GM19025 (cell line): ENCODE results near the gene CENPP.

Source experiments
- ATAC-seq: cut with Tn5 transposase; IDR thresholded peaks from one replicate; pipeline ENCODE4 v1.9.1; 2021; ENCODE audit warnings: mild to moderate bottlenecking, low read depth, moderate library complexity; ENCODE audit not compliant: unreplicated experiment

CENPP gene

DNA sequence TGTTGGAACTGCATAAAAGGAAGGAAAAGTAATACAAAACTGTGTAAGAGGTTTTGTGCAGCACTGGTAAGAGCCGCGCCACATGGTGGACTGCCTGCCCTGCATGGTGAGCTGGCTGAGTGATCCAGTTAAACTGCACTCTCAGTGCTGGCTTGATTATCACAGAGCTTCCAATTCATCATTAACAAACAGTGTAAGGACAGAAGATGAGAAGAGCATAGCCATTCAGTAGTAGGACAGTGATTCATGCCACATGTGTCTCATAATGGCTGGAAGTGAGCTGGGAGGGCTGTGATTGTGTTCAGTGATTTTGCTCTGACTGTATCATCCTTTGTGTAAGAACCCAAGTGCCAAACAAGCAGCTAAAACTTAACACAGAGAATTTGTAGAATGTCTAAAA lies 142.5 kb downstream of the CENPP start:
- ATAC-seq, result no peak

DNA sequence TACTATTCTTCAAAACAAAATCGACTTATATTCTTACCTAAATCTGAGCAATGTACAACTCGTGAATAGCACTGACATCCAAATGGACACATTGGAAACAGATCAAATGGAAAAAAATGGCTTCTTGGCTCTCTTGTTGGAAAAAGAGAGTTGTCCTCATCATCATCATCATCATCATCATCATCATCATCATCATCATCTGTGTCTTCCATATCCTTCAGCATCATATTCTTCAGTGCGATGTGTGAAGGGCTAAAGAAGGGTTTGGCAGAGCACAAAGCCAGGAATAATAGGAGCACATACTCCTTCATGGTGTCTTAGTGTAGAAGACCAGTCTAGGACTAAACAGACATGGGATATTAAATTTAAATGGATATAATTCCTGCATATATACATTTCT lies 148.8 kb downstream of the CENPP start:
- no peak for ATAC-seq

GRCh38 chr9:92476962-92477361 lies 151.2 kb downstream of the CENPP start:
- ATAC-seq, result peak; percentile 49

DNA sequence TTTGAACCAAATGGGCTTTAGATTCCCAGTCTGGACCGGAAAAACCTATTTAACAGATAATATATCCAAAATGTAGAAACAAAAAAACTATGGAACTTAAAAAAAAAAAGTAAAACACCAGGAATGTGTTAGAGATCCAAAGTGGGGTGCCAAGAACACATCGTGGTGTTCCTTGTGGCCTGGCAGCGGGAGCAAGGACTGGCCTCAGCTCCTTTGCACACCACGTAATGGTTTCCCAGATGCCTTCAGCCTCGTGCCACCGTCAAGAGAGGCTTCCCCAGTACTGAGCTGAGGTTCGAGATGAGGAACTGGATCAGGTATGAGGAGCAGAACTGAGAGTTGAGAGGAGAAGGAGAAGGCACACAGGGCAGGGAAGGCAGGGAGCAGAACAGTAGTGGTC lies 153.0 kb downstream of the CENPP start:
- no peak for ATAC-seq

GRCh38 chr9:92479346-92479745 lies 153.6 kb downstream of the CENPP start:
- no peak for ATAC-seq

- ATAC-seq, result no peak
Observed at GRCh38 chr9:92480291-92480771, 154.6 kb downstream of the CENPP start.

GRCh38 chr9:92480986-92481633 lies 155.4 kb downstream of the CENPP start:
- ATAC-seq, result no peak

- ATAC-seq, result no peak
Observed at GRCh38 chr9:92482329-92482728, 156.6 kb downstream of the CENPP start, which contains the start of gene ASPN. TSS of gene ASPN (minus strand) at chr9:92482506.

GRCh38 chr9:92482805-92483204 lies 157.1 kb downstream of the CENPP start:
- ATAC-seq, result no peak

- no peak for ATAC-seq
Observed at GRCh38 chr9:92483627-92484545, 158.1 kb downstream of the CENPP start.

DNA sequence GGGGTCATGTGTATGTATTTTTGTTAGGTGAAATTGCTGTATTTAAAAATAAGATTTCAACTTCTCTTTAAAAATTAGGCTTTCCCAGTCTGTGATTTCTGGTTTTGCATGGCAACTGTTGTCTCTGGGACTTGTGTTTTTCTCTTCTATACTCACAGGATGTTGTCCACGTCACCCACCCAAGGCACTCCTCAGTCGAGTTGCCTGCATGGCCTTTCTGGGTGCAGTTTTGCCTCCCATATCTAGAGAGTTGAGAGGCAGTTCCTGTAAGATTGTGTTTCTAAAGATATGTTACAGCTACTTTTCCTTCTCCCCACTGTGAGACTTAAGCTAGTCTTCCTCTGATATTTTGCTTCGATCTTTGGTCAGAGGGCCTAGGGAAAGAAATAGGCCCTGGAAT lies 158.8 kb downstream of the CENPP start:
- ATAC-seq, result no peak

DNA sequence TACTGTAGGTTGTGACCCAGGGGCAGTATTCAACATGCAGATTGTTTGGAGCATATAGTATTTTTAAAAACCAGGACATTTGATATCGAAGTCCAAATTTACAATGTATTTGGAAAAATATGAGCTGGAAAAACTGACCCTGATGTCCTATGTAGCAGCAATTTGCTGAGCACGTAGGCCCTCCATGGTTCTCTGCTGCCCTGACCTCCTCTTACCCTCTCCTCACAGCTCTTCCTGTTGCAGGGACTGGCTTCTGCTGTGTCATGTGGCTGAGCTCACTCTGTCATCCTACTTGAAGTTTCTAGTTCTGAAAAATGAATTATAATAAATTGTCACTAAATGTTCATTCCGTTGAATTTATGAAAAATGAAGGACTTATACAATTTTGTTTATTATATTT lies 160.6 kb downstream of the CENPP start:
- ATAC-seq, result no peak

GRCh38 chr9:92488681-92489550 lies 163.2 kb downstream of the CENPP start:
- no peak for ATAC-seq

GRCh38 chr9:92492781-92493401 lies 167.1 kb downstream of the CENPP start:
- no peak for ATAC-seq

DNA sequence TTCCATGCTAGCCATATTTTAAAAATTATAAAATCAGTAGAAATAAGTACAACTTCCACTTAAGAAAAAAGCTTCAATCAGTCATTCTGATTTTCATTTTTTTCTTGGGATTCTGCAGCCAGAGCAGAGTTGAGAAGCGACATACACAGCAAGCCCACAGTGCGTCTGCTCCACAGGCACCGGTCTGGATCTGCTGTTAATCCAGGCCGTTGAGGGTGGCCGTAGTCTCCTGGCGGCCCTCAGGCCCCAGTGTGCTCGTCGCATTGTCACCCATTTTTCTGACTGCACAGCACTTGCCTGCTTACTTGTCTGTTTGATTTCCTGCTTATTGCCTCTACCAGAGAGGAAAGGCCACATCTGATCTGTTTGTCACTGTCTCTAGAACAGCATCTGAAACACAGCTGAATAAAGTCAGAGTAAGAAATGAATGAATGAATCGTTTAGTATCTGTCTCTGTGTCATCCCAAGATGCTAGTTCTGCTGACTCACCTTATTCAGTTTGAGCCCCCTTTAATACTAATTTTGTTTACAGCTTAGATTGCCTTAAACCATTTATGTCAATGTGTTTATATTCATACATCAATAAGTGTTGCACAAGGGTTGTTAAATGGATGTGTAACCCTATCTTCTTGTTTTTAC lies 168.1 kb downstream of the CENPP start:
- no peak for ATAC-seq

DNA sequence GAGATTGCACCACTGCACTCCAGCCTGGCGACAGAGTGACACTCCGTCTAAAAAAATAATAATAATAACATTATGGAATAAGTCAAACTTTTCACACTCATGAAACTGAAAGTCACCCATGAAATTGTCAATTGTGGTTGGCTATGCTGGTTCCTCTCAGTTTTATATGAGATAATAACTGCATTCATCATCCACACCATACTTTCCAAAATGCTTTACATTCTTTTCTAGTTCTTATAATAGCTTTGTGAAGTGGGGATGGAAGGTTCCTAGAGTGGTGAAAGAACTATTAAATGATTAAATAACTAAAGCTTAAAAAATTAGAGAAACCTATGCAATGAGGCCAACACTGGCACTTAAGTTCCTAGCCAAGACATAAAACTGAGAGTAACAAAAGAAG lies 169.1 kb downstream of the CENPP start:
- no peak for ATAC-seq

DNA sequence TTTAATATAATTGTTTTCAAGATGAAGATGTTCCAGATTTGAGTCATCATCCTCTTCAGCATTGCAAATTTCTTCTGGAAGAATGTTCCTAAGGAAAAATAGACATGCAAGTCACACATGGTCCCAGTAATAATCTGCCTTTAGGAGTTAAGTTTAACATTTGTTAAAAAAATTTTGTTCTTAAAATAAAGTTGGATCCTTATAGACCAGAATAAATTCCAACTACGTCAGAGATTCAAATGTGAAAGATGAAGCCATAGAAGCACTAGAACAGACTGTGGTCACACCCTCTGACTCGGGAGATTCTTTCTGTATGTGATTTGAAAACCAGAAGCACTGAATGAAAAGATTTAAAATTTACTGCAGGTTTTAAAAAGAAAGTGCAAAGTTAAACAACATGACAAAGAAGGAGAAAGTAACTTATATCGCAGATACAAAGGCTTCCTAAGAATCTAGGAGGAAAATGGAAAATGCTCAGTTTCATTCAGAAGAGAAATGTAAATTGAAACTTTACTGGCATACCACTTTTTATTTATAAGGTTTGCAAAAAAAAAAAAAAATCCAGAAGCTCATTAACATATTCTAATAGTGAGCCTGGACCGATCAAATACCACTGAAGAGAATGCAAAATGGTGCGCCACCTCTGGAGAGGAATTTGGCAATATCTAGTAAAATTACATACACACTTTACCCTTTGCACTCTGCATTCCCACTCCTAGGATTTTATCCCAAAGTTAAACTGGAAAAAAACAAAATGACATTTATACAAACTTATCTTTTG lies 170.8 kb downstream of the CENPP start:
- no peak for ATAC-seq

GRCh38 chr9:92499701-92500100 lies 173.9 kb downstream of the CENPP start:
- no peak for ATAC-seq

GRCh38 chr9:92500725-92501124 lies 175.0 kb downstream of the CENPP start:
- no peak for ATAC-seq
